Mucosa of descending colon (tissue), 3 donors: ENCODE data around the gene HECTD4. TPM values are rescaled to one million over a fixed set of nuclear protein-coding genes. Genes with fewer than 3 reads are reported as not detected.
A peak's percentile ranks its signal among the peaks of the same experiment; 100 is the strongest.
"Not testable (repeated sequence)": the region's sequence is repeated elsewhere in the genome, so short reads cannot be mapped to it uniquely, and the experiment has no call there.

Source experiments
- ATAC-seq: fragments of 200-7000 bp; cut with Tn5 transposase; one replicate; pipeline ENCODE4 v1.9.1; 2020; ENCODE audit warnings: mild to moderate bottlenecking, moderate library complexity
- DNase-seq, 3 donors: peaks; one replicate each; pipeline ENCODE4 v3.0.0-alpha.2; 2020
- H3K36me3 ChIP-seq: fragments of 200-600 bp; one replicate; pipeline ENCODE4 v1.8.0; 2021; ENCODE audit warnings: low read depth, mild to moderate bottlenecking
- H3K4me1 ChIP-seq: fragments of 200-600 bp; one replicate; pipeline ENCODE4 v1.8.0; 2021; ENCODE audit warnings: low read depth, mild to moderate bottlenecking
- H3K4me3 ChIP-seq: fragments of 200-600 bp; one replicate; pipeline ENCODE4 v1.8.0; 2021; ENCODE audit warnings: mild to moderate bottlenecking
- H3K9me3 ChIP-seq: fragments of 200-600 bp; one replicate; pipeline ENCODE4 v1.8.0; 2021; ENCODE audit warnings: mild to moderate bottlenecking
- intact Hi-C, 2 donors: fragments of 100-400 bp; cut with DNase I in 1 of 2; cut with micrococcal nuclease in 1 of 2; formaldehyde crosslinking; loops; one replicate each; pipeline versions ENCODE4 v1.11.0 to v1.11.1; 2022; cut with DNase I, micrococcal nuclease
- total RNA-seq, 3 donors: library from RNA; stranded (reverse); fragmentation: NEBNext Ultra II Directional in 2 of 3; extraction: Animal tissue kit (Norgen Biotek cat#: 25700) in 2 of 3; gene quantifications; one replicate each; pipeline versions ENCODE4 v1.2.1 to v1.2.4, GENCODE V29; 2021 to 2023
- TF ChIP-seq, protein P1 (sequence below): fragments of 200-600 bp; IDR thresholded peaks from one replicate; pipeline ENCODE4 v1.8.0; 2022; ENCODE audit warnings: antibody characterized with exemption, mild to moderate bottlenecking
- donor health status: DM: no; HTN: no; CAD: no; lungs with moderate emphysema.
- donor health status: DM: no; HTN: no; CAD: no.
- donor health status: DM: no; HTN: yes; CAD: no.

Gene HECTD4
- total RNA-seq, 3 donors from 2014 or later: 57.0 to 75.5 (median 59.7) TPM

GRCh38 chr12:112401903-112402498 is 19.8 kb upstream of the HECTD4 start:
- H3K36me3 ChIP-seq: no peaks in the 10 kb centered on the region
- ATAC-seq (no peak), DNase-seq (no peak)
- H3K4me1 ChIP-seq: no peaks in the 10 kb centered on the region
- intact Hi-C loops: no loop called here
- TF ChIP-seq, protein P1, sequence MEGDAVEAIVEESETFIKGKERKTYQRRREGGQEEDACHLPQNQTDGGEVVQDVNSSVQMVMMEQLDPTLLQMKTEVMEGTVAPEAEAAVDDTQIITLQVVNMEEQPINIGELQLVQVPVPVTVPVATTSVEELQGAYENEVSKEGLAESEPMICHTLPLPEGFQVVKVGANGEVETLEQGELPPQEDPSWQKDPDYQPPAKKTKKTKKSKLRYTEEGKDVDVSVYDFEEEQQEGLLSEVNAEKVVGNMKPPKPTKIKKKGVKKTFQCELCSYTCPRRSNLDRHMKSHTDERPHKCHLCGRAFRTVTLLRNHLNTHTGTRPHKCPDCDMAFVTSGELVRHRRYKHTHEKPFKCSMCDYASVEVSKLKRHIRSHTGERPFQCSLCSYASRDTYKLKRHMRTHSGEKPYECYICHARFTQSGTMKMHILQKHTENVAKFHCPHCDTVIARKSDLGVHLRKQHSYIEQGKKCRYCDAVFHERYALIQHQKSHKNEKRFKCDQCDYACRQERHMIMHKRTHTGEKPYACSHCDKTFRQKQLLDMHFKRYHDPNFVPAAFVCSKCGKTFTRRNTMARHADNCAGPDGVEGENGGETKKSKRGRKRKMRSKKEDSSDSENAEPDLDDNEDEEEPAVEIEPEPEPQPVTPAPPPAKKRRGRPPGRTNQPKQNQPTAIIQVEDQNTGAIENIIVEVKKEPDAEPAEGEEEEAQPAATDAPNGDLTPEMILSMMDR: no peak
- H3K4me3 ChIP-seq: no peak overlapping the region
- H3K9me3 ChIP-seq: no peaks in the 10 kb centered on the region

GRCh38 chr12:112401054-112401453 is 18.8 kb upstream of the HECTD4 start:
- DNase-seq: no peak
- intact Hi-C loops: no loop called here

DNA sequence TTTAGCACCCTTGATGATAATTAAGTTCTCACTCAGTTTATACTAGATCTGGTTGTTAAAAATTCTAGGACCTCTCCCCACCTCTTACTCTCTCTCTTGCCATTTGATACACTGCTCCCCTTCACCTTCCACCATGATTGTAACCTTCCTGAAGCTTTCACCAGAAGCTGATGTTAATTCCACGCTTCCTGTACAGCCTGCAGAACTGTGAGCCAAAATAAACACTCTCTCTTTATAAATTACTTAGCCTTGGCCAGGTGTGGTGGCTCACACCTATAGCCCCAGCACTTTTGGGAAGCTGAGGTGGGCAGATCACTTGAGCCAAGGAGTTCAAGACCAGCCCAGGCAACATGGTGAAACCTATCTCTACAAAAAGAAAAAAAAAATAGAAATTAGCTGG is 11.1 kb upstream of the HECTD4 start:
- H3K4me3 ChIP-seq: no peak overlapping the region
- DNase-seq (no peak), ATAC-seq (peak; percentile 61)
- no peaks in the 10 kb centered on the region for H3K9me3 ChIP-seq
- TF ChIP-seq, protein P1: no peak
- H3K4me1 ChIP-seq: no peaks in the 10 kb centered on the region
- intact Hi-C loops: no loop called here
- H3K36me3 ChIP-seq: no peaks in the 10 kb centered on the region

More at GRCh38 chr12:112401054-112401453, 18.8 kb upstream of the HECTD4 start:
- TF ChIP-seq, protein P1: no peak
- no peak for ATAC-seq
- no peaks in the 10 kb centered on the region for H3K4me1 ChIP-seq
- H3K4me3 ChIP-seq: no peak overlapping the region
- H3K9me3 ChIP-seq: no peaks in the 10 kb centered on the region
- no peaks in the 10 kb centered on the region for H3K36me3 ChIP-seq

- H3K4me3 ChIP-seq, ATAC-seq, intact Hi-C loops, DNase-seq, H3K4me1 ChIP-seq, H3K36me3 ChIP-seq, H3K9me3 ChIP-seq: not testable (repeated sequence)
Observed at GRCh38 chr12:112389922-112390654, 7.9 kb upstream of the HECTD4 start.

DNA sequence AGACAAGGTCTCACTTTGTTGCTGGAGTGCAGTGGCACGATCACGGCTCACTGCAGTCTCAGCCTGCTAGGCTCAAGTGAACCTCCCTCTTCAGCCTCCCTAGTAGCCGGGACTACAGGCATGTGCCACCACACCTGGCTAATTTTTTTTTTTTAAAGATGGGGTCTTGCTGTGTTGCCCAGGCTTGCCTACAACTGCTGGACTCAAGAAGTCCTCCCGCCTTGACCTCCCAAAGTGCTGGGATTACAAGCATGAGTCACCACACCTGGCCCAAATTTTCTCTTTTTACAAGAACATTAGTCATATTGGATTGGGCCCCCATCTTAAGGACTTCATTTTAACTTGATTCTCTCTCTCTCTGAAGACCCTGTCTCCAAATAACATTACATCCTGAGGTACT is 7.0 kb upstream of the HECTD4 start:
- ATAC-seq (no peak), DNase-seq (no peak)
- TF ChIP-seq, protein P1: no peak
- H3K36me3 ChIP-seq: no peaks in the 10 kb centered on the region
- H3K9me3 ChIP-seq: no peaks in the 10 kb centered on the region
- no peaks in the 10 kb centered on the region for H3K4me1 ChIP-seq
- intact Hi-C loops: no loop called here
- H3K4me3 ChIP-seq: no peak overlapping the region

DNA sequence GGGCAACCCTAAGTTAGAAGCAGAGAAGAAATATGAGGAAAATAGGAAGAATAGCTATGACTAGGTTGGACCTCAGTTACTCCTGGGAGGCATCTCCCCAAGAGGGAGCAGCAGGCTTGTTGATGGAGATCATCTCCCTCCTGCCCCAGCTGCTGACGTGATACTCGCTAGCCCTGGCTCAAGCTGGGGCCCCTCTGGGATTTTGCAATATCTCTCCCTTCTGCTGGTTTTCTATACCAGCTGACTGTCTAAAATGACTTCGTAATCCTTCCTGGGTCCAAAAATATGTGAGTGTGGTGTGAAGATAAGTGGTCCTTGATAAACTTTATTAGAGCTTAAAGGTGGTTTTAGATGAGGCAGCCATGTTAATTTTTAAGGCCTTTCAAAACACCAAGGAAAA is 4.5 kb upstream of the HECTD4 start:
- Histone ChIP-seq H3K36me3 (no peaks in the 10 kb centered on the region), H3K9me3 (no peaks in the 10 kb centered on the region), H3K4me3 (no peak overlapping the region), H3K4me1 (peaks cover 5% of the 10 kb centered on the region)
- DNase-seq: no peak
- intact Hi-C loops: no loop called here
- ATAC-seq: no peak
- TF ChIP-seq, protein P1: no peak
